ENCODE results near the gene TAS2R40. TPM values are rescaled to one million over a fixed set of nuclear protein-coding genes. Genes with fewer than 3 reads are reported as not detected.

The TAS2R40 gene
- total RNA-seq, 1 experiment from 2014 or later: not detected

- BruUV-seq (replicated peaks): no TSS peak
- intact Hi-C loops (cut with micrococcal nuclease): loop anchor here (5.0 kb wide), 1 partner anchor 152 kb away; the partner anchor contains the start of gene EPHA1
- no peaks in the 10 kb centered on the region for H4K20me1 ChIP-seq (ENCODE audit: insufficient read depth)
- H3K4me2 ChIP-seq (ENCODE audit: low read length): no peak overlapping the region
- no peak for ATAC-seq
- H3K27ac ChIP-seq (ENCODE audit: low read depth, low read length): no peak overlapping the region
- no peak overlapping the region for H2AFZ ChIP-seq (ENCODE audit: low read depth, low read length, poor library complexity, severe bottlenecking)
- ChIA-PET CTCF (interaction anchor here (1.7 kb wide), 1 partner anchor 15 kb away, joined by 16 read pairs; no protein-coding TSS in a partner anchor), RAD21 (ENCODE audit: low non-redundant PET in 1 of 2, low total read pairs in 2 of 2, uncharacterized antibody in 2 of 2, unreplicated experiment in 2 of 2) (interaction anchor here in 1 of 2 experiments (0.6 kb wide), 1 partner anchor 153 kb away, joined by 3 read pairs; the partner anchor contains the start of gene EPHA1), POLR2A (no interaction called here)
- DNase-seq (ENCODE audit: low read depth, low spot score): no peak
- no peak overlapping the region for H3K9ac ChIP-seq (ENCODE audit: low read length)
- no peak for TF ChIP-seq MAX (IDR thresholded peaks at IDR 0.05)
- no peak for TF ChIP-seq EZH2 (IDR thresholded peaks at IDR 0.05)
- no peak for TF ChIP-seq ZNF274 (IDR thresholded peaks at IDR 0.05; ENCODE audit: low read depth, low read length)
- TF ChIP-seq RAD21 (IDR thresholded peaks at IDR 0.05; ENCODE audit: low read depth): no peak
- no peak for TF ChIP-seq CBX3 (IDR thresholded peaks at IDR 0.05; ENCODE audit: low read depth)
- TF ChIP-seq ELF1 (IDR thresholded peaks at IDR 0.05; ENCODE audit: borderline replicate concordance, low read depth): no peak
- TF ChIP-seq CTCF (IDR thresholded peaks at IDR 0.05 in 2 of 3, conservative IDR thresholded peaks at IDR 0.05 in 1 of 3; ENCODE audit: borderline replicate concordance in 1 of 3, insufficient read depth in 1 of 3, low read depth in 2 of 3, low read length in 2 of 3): no peak
- TF ChIP-seq JUND (IDR thresholded peaks at IDR 0.05): no peak
- no peak for TF ChIP-seq TCF7L2 (IDR thresholded peaks at IDR 0.05; ENCODE audit: borderline replicate concordance, extremely low read depth, insufficient read depth, insufficient read length)
- TF ChIP-seq ZFX (IDR thresholded peaks at IDR 0.05): no peak
- no peak for TF ChIP-seq FOSL1 (IDR thresholded peaks at IDR 0.05; ENCODE audit: low read depth)
- no peaks in the 10 kb centered on the region for H3K36me3 ChIP-seq (ENCODE audit: control insufficient read depth in 1 of 2, insufficient read depth in 2 of 2, low read length in 2 of 2)
- no peaks in the 10 kb centered on the region for H3K9me3 ChIP-seq (ENCODE audit: control insufficient read depth in 1 of 2, insufficient read depth in 1 of 2, low read depth in 1 of 2, low read length in 2 of 2)
- no peaks in the 10 kb centered on the region for H3K27me3 ChIP-seq (ENCODE audit: insufficient read depth, low read length)
- H3K79me2 ChIP-seq (ENCODE audit: insufficient read depth, low read length): no peaks in the 10 kb centered on the region
- no peak overlapping the region for H3K4me3 ChIP-seq (replicated peaks in 1 of 2; ENCODE audit: low read depth in 1 of 2, low read length in 2 of 2)
- no peaks in the 10 kb centered on the region for H3K9me2 ChIP-seq (ENCODE audit: insufficient read depth)
- peaks cover 6 to 16% of the 10 kb centered on the region in 2 experiments; a peak in 3 of 4 replicates for H3K4me1 ChIP-seq (ENCODE audit: control insufficient read depth in 1 of 2, insufficient read depth in 2 of 2, low read length in 2 of 2)
These were observed 33.7 kb downstream of the TAS2R40 start for GRCh38 chr7:143255564-143255963.

Data from HCT116 (cell line).